ENCODE measurements around the gene PLXNA3.
"Not testable (repeated sequence)": the region's sequence is repeated elsewhere in the genome, so short reads cannot be mapped to it uniquely, and the experiment has no call there.

PLXNA3 gene

DNA sequence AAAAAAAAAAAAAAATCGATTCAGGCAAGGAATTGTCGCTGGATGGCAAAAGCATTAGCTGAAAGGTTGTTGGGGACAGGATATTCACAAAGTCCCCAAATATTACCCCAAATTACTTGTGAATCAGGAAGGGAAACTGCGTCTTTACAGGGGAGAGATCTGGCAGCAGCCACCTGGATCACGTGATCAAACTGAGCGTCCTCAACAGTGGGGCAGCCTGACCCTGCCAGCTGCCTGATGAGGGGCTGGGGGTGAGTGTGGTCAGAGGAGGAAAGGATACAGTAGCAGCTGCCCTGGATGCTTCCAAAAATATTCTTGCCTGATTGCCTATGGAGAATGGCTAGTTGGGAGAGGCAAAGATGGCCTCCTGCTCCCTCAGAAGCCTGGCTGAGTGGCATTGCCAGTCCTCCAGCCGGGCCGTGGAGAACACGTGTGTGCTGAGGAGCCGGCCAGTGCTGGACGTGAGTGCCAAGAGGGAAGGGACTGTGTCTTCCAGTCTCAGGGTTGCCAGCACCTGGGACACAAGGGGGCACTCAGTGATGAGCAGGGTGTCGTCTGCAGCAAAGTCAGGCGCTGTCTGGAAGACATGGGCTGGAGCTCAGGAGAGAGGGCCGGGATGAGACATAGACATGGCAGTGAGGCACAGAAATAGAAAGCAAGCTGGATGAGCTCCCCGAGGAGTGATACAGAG lies 24.0 kb downstream of the PLXNA3 start:
- DNase-seq: no peak

DNA sequence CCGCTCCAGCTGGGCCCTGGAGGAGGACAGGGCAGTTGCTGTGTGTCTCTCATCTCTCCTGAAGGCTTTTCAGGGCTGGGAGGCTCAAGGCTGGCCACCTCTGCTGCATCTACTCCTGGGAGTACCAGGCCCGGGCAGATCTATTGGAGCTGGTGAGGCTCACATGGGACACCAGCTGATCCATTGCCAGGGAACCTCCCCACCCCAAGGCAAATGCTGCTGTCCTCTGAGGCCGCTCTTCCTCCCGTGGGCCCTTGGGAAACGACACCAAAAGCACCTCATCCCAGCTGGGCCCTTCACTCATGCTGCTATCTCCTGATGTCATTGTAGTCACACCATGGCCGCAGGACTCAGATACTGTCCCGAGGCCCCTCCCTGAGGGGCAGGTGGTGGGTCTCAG lies 24.7 kb downstream of the PLXNA3 start:
- no peak for DNase-seq

DNA sequence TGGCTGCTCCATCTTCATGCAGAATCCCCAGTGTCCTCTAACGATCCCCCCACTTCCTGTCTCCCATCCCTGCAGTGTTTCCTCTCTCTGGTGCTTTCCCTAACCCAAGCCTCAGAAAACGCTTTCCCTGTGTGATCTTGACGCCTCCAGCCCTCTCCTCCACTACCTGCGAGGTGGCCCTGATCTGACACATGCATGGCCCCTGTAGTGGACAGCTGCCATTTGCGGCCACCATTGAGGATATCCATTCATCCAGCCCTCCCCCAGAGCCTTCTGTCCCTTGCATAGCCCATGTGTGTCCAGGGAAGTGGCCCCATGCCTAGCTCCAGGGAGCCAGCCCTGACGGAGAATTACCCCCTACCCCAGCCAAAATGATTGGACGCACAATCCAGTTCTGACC lies 25.2 kb downstream of the PLXNA3 start:
- DNase-seq: no peak

DNA sequence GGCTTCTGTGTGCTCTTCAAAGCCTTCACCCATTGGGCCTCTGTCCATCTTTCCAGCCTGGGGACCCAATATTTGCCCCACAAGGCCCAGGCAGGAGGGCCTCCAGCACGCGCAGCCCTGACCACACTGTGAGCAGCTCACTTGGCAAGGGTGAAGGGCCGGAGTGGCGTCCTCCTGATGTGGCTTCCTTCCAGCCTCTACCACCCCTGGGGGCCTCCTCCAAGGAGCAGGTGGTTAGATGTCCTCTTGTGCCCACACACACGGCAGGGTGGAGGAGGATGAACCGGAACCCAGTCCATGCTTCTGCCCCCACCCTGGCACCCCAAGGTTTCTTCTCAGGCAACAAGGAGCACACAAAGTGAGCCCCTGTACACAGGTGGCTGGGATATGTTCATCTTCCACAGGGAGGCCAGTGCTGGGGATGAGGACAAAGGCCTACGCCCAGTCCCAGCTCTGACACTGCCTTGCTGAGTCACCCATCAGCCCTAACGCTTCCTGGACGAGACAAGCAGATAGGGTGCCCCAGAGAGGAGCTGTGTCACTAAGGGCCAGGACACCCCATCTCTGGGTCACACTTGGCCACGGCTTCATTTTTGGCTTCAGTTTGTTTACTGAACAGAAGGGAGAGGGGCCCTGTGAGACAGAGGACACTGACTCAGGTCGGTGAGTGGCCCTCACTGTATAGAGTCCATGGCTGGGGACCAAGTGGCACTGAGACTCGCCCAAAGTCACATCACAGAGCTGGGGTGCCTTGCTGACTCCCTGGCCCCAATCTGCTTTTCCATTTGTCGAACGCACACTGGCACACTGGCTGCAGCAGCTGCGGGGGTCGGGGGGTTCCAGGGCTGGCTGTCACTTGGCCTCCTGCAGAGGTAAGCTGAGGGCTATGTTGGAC lies 26.4 kb downstream of the PLXNA3 start:
- DNase-seq: no peak

DNA sequence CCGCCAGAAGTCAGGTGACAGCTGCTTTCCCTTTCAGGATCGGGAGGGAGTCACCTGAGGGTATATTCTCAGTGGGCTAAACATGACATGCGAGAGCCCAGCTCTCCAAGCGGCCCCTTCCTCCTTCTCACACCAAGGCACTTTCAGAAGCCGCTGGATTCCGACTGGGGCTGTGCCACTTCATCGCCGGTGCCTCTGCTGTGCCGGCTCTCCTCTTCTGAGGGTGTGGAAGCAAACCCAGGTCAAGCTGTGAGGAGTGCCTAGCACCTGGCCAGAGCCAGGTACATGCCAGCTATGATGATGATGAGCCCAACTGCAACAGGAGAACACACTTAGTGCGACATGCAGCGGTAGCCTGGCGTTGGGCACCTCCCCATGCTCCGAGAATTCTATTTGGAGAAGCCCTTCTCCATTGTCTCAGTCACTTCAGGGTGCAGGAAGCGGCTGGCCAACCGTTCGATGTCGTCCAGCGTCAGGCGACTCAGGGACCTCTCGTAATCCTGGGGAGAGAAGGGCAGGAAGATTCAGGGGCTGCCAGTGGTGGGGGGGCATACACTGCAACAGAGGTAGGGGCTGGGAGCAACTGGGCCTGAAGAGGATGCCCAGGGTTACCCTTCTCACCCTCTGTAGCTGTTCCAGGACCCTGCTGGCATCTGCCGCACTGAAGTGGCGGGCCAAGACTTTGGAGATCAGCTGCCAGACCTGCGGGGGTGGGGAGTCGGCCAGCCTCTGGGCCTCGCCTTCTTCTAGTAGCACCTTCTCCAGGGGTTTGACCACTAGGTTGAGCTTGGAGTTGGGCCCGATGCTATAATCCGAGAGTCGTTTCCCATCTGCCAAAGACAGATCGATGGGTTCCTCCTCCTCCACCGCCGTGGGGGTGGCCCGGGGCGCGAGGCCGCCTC lies 27.3 kb downstream of the PLXNA3 start:
- peak in 1 of 2 experiments; percentile 25 for DNase-seq

DNA sequence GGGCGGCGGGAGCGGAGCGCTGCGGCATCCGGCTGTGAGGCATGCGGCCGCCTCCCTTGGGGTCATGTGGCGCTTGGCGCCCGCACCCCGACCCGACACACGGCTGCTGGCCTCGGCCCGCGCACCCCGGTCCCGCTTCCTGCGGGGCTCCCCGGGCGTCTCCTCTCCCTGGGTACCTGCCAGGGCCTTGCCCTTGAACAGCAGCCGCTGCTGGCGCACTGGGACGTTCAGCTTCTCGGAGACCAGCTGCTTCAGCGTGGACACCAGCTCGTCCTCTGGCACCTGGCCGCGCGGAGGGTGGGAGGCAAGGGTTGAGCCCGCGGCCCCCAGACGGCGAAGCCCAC lies 27.9 kb downstream of the PLXNA3 start:
- DNase-seq: no peak

DNA sequence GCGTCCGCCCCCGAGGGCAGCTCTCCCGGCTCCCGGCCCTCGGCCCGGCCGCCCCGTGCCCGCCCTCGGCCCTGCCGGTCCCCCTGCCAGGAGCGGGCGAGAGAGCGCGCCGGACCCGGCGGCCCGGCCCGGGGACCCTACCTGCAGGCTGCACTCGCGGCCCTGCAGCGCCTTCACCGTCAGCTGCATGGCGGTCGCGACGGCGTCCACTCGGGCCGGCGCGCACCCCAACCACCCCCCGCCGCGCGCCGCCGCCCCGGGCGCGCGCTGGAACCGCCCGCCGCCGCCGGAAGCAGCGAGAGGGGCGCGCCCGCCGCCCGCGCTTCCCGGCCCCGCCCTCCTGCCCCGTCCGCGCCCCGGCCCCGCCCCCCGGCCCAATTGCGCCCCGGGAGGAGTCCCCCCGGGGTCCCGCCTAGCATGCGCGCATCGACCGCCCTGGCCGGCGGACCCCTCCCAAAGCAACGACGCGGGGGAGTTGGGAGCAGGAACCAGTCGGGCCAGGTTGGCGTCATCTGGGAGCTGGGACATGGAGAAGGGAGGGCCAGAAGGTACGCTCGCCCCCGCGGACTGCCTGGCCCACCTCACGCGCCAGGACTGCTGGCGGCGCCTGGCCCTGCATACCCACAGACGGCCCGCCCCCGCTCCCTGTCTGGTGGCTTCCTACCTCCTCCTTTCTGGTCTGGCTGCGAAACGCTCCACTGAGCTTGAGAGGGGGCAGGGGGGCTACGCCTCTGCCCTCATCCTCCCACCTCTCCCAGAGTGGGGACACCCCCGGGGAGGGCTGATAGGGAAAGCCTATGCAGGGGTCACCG lies 28.5 kb downstream of the PLXNA3 start, which contains the start of gene UBL4A:
Gene UBL4A (minus strand): TSS at position 220 of the 812 bp plus-strand sequence. CDS start 31 bp downstream, at position 189.
- peak; percentile 43 to 63 for DNase-seq

DNA sequence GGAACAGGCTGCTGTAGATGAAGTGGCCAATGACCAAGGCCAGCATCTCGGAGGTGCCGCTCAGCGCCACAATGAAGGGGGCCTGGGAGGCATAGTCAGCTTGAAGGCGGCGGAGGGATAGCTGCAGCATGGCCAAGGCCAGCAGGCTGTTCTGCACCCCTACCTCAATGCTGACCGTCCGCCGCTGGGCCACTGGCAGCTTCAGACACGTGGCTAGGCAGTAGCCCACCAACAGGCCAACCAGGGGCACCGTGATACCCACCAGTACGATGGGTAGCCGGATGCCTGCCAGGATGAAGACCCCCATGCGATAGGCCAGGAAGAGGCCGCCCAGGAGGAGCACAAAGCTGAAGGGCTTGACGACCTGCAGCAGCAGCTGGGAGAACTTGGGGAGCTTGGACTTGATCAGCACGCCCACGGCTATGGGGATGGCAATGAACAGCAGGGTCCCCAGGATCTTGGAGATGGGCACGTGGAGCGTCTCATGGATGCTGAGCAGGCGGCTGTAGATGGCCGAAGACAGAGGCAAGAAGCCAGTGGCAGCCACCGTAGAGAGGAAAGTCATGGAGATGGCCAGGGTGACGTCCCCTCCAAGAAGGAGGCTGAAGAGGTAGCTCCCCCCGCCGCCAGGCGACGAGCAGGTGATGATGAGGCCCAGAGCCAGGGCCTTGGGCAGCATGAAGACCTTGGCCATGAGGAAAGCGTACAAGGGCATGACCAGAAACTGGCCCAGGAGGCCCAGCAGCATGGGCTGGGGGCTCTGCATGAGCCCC lies 29.6 kb downstream of the PLXNA3 start:
- DNase-seq: no peak

DNA sequence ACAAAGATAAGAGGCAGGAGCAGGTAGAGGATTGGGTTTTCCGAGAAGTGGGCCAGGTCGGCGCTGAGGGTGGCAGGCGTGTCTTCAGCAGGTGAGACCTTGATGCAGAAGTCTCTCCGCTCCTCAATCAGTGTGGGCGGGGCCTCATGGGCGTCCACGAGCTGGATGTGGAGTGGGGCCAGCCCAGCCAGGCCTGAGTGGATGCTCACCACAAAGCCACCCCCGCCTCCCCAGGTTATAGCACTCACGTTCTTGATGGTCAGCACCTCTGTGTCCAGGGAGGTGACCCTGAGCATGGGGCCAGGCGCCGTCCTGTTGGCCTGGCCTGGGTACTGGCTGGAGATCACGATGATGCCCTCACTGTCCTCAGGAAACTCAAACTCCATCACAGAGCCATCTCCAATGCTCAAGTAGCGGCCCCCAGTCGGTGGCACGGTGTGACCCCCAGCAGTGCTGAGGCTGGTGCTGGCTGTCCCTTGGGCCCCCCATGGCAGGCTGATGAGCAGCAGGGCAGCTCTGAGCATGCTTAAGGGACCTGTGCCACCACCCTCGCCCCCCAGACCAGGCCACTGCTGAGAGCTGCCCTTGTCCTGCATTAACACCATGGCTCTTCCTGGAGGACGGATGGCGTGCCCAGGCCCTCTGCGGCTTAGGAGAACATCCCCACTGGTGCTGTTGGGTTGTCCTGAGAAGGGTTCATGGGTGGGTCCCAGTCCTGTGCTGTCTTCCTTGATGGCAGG lies 30.4 kb downstream of the PLXNA3 start:
- DNase-seq: no peak

DNA sequence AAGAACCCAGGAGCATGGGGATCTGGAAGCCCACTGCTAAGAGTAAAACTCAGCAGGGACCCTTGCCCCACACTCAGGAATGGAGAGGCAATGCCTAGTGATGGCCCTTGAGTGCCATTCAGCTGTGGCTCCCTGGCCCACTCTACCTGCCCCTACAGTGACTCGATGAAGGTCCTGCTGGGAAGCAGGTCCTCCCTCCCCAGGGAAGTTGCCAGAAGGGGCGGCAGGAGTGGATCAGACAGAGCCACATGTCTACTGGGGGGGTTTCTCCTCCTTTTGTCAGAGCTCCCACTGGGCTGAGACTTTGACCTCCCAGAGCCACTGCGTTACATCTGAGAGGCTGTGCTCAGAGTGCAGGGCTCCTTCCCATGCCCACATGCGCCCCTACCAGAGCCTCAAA lies 31.1 kb downstream of the PLXNA3 start:
- DNase-seq: no peak

DNA sequence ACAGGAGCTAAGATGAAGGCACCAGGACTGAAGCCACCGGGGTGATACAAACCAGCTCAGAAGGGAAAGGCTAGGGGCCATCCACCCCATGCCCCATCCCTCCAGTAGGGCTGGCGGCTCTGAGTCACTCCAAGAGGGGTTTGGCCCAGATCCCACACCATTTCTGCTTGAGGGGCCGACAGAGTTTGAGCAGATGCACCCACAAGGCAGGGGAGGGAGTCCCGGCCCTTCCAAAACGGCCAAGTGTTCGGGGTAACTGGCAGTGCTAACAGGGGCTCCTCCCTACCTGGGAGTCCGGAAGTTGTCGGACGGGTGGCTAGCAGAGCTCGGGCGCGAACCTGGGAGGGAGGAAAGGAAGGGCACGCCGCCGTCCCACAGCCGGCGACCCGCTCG lies 31.9 kb downstream of the PLXNA3 start:
- peak; percentile 13 to 24 for DNase-seq

DNA sequence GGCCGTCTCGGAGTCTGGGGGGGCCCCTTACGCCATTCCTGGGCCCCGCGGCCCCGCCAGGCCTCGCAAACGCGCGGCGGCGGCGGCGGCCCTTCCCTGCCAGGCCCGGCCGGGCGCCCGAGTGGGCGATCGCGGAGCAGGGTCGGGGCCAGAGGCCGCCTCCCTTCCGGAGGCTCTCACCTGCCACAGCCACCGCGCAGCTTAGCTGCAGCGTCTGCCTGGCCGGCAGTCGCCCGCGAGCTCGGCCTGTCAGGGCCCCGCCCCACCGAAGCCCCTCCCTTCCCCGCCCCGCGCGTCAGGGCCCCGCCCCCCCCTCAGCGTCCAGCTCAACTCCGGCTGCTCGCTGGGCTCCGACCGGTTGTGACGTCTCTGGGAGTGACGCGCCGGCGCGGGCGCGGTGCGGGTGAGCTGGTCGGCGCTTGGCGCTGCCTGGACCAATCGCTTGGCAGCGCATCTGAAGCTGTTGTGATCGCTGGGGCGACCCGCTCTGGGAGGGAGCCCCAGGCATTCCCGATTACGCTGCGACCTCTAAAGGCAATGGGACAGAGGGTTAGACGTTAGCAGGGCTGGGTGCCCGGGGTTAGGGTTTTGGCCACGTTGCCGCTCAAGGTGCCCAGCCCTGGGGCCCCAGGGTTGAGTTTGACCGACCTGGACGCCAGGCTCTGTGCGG lies 32.5 kb downstream of the PLXNA3 start, which contains the start of gene SLC10A3:
Gene SLC10A3 (minus strand): TSS at position 216 of the 670 bp plus-strand sequence. CDS start 1,689 bp downstream, outside the sequence.
- peak; percentile 90 to 97 for DNase-seq

DNA sequence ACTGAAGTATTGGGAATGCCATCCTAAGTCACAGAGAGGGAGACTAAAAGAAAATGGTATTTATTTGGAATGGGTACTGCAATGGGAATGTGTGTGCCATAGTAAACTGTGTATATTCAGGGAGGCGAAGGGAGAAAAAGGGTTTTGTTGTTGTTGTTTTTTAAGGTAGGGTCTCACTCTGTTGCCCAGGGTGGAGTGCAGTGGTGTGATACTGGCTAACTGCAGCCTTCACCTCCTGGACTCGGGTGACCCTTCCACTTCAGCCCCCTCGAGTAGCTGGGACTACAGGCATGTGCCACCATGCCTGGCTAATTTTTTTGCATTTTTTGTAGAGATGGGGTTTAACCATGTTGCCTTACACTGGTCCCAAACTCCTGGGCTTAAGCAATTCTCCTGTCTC lies 36.6 kb downstream of the PLXNA3 start:
- no peak for DNase-seq

DNA sequence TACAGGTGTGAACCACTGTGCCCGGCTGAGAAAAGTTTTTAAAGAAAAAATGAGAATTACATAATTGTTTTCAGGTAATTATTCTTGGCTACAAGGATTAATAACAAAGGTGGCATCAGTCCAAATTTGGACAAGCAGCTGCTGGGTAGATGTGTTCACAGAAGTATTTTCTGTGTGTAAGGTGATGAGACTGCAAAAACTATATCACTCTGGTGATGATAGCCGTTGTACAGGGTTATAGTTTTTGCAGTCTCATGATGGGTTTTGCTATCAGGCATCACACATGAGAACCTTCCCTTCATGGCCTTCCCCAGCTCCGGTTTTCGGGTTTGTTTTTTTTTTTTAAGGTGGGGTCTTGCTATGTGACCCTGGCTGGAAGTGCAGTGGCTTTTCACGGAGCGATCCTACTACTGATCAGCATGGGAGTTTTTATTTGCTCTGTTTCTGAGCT lies 37.4 kb downstream of the PLXNA3 start:
- no peak for DNase-seq

DNA sequence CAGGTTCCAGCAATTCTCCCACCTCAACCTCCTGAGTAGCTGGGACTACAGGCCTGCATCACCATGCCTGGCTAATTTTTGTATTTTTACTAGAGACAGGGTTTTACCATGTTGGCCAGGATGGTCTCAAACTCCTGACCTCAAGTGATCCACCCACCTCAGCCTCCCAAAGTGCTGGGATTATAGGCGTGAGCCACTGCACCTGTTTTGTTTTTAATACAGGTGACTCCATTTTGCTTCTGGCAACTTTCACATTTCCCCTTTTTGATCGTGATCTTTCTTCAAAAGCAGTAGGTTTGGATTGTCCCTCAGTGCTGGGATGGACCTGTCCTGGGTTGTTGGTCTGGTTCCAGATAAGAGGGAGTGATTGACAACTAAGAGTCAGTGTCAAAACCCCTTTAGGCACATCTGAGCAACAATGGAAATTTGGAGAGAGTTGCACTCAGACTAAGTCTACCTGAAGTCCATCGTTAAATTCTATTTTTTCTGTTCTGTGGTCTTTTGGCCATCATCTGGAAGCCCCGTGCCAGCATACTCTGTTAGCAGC lies 38.6 kb downstream of the PLXNA3 start:
- DNase-seq: not testable (repeated sequence)

DNA sequence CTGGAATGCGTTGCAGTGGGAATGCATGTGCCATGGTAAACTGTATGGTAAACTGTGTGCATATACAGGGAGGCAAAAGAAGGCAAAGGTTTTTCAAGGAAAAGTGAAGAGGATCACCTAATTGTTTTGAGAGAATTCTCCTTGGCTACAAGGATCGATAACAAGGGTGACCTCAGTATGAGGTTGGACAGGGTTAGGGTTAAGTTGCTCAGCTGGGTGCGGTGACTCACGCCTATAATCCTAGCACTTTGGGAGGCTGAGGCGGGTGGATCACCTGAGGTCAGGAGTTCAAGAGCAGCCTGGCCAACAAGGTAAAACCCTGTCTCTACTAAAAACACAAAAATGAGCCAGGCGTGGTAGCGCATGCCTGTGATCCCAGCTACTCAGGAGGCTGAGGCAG lies 43.3 kb downstream of the PLXNA3 start:
- not testable (repeated sequence) for DNase-seq

DNA sequence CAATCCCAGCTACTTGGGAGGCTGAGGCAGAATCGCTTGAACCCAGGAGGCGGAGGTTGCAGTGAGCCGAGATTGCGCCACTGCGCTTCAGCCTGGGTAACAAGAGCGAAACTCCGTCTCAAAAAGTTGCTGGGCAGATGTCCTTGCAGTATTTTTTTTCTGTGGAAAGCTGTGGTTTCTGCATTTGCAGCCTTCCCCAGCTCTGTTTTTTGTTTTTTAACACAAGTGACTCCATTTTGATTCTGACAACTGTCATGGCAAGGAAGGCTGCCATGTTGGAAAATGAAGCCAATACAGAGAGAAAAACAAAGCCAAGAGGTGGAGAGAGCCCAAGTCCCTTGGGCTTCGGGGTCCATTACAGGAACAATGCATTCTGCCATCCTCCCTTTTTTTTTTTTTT lies 44.0 kb downstream of the PLXNA3 start:
- DNase-seq: no peak

DNA sequence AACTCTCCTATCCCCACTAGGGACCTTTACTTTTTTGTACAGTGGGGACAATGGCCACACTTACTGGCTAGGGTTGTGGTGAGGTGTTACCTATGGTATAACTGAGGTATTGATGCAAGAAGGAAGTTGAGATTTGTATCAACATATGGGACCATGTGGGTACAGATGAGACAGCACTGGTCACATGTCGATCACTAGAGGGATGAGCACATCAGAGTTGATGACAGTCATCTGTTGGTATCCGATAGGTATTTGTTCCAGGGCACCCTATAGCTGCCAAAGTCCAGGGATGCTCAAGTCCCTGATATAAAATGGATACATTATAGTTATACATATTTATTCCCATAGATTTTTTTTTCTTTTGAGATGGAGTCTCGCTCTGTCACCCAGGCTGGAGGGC lies 44.9 kb downstream of the PLXNA3 start:
- no peak for DNase-seq

DNA sequence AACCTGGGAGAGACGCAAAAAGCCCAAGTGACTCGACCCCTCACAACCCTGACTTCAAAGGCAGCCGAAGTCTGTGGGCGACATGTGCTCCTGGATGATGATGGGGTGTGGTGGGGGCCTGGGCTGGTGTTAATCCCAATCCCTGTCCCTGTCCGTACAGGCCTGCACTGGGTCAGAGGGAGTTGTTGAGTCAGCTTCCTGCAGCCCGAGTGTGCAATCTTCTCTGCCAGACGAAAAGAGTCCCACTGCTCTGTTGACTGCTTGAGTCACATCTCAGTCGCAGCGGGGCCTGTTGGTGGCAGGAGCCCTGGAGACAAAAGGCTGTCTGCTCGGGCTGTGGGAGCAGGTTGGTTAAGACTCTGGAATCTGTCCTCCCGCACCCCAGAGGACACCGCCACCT lies 47.7 kb downstream of the PLXNA3 start:
- DNase-seq: no peak
